ENCODE results near the gene ABL2.

DNA sequence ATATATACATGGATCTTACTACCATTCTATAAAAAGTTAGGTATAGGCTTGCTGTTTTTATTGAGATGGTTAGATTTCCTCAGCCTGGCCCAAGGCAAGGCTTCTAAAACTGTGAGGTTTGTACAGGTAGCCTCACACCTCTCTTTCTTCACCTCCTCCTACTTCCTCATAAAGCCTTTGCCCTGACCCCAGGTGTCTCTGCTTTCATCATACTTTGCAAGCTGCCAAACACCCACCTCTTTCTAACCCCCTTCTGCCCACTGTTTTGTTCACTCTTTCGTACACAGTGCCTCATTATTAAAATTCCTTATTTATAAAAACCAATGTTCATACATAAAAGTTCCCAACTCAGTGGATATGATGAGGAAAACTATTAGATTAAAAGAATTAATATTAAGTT lies 32.7 kb upstream of the ABL2 start:
- TF ChIP-seq SUZ12 (IDR thresholded peaks at IDR 0.05; ENCODE audit: extremely low read depth, insufficient read depth, insufficient read length): no peak
- TF ChIP-seq ZNF274 (IDR thresholded peaks at IDR 0.05; ENCODE audit: low read depth, low read length): no peak
- TF ChIP-seq YY1 (IDR thresholded peaks at IDR 0.05; ENCODE audit: insufficient read depth, insufficient read length): no peak
